PC-9 (cell line): ENCODE measurements around the gene CERCAM.

Experiments
- CTCF ChIP-seq: fragments of 200-600 bp; sonication (generic); conservative IDR thresholded peaks from 2 replicates; pipeline ENCODE4 v1.6.1; 2017; ENCODE audit warnings: mixed run types, antibody characterized with exemption, mild to moderate bottlenecking, moderate library complexity
- EZH2 ChIP-seq: fragments of 200-600 bp; sonication (generic); IDR thresholded peaks from 2 replicates; pipeline ENCODE4 v1.8.0; 2017; ENCODE audit warnings: antibody characterized with exemption, low read depth

DNA sequence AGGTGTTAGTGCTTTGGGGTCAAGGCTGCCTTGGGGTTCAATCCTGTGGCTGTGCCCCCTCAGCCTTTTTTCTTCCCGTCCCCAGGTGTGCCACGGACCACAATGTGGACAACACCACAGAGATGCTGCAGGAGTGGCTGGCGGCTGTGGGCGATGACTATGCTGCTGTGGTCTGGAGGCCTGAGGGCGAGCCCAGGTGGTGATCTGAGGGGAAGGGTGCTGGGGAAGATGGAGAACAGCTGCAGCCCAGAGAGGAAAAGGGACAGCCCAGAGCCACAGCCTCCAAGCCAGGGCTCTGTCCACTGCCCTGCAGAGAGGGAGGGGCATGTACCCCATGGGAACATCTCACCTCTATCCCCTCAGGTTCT is 2.1 kb downstream of the CERCAM start:
- TF ChIP-seq CTCF: no peak
- no peak for TF ChIP-seq EZH2
